GM08714 (cell line): ENCODE data around the gene GRIP2.

Source experiments
- H3K4me3 ChIP-seq: fragments of 200-500 bp; sonication (Bioruptor generic); 2 replicates; pipeline ENCODE4 v1.5.1; 2014; ENCODE audit warnings: mild to moderate bottlenecking, low read length, inconsistent platforms
- ZNF274 ChIP-seq: IDR thresholded peaks from 2 replicates; pipeline ENCODE4 v1.6.1; 2012; ENCODE audit warnings: mild to moderate bottlenecking, low read depth, low read length

The GRIP2 gene

DNA sequence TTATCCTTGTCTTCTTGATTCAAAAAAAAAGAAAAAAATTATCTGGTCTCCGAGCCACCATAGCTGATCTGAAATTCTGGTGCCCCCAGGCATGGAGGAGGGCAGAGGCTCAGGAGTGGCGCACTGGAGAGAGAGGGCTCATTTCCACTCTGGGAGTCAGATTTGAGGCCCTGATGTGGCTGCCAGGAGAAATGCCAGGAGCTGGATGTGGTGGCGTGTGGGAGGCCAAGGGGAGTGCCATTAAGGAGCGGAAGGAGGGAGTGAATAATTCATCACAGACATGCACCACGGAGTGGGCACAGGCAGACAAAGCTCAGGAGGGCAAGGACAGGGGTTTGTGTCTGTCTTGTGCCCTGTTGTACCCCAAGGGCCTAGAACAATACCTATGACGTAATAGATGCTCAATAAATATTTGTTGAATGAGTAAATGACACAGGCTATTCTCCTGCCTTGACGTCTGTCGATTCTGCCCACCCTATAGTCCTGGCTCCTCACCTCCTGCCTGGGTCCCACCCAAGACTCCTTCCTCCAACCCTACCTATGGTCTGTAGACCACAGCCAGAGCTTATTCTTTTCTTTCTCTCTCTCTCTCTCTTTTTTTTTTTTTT, 12.0 kb upstream of the GRIP2 start:
- no peak for TF ChIP-seq ZNF274
- no peak overlapping the region for H3K4me3 ChIP-seq

DNA sequence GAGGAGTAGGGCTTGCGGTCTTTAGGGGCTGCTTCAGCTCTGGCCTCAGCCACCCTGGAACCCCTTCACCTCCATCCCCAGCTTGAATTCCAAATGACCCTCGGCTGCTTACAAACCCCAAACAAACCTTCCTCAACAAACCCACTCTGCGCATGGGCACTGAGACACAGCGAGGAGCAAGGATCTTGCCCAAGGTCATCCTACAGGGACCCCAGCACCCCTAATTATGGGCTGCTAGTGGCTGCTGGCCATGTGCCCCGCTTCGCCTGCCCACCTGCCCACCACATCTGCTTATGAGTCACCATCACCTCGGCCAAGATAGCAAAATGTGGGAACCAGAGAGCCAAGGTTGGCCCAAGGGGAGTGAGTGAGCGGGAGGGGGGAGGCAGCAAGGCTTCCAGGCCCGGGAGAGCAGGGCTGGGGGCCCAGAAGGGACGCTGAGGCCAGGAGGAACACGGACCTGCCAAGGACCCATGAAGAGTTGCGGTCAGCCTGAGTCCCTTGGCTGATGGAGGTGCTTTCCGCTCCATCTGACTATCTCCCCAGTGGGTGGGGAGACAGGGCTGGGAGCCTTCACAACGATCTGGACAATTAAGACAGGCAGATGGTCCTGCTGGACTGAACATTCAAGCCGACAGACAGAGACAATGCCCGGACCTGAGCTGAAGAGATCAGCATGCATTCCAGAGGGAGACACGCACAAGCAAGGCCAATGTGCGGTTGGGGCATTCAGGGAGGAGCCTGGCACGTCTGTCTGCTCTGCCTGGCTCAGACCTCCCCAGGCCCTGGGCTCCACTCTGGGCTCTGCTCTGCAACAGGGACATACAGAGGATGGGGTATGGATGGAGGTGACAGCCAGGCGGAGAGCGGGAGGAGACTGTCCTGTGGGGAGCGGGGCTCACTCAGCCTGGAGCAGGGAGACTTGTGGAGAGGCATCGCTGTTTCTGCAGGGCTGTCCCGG, 10.8 kb upstream of the GRIP2 start:
- no peak overlapping the region for H3K4me3 ChIP-seq
- no peak for TF ChIP-seq ZNF274

DNA sequence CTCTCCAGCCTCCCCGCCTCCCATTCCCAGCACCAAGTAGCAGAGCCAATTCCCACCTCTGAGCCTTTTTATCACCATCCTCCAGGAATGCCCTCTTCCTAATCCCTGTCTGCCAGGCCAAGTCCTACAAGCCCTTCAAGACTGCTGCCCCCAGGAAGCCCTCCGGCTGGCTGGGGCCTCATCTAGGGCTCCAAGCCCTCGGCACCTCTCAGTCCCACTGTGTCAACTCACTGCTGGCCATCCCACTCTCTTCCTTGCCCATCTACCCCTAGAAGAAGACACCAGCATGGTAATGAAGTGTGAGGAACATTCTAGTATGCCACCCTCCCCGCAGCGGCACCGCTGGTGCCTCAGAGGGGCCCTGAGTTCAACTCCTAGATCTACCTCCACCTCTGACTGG, 10.0 kb upstream of the GRIP2 start:
- TF ChIP-seq ZNF274 = no peak
- H3K4me3 ChIP-seq = no peak overlapping the region

- TF ChIP-seq ZNF274 = no peak
- H3K4me3 ChIP-seq = no peak overlapping the region
These were observed 9.2 kb upstream of the GRIP2 start for GRCh38 chr3:14549256-14549919.

GRCh38 chr3:14548321-14548729, 8.2 kb upstream of the GRIP2 start:
- no peak overlapping the region for H3K4me3 ChIP-seq
- no peak for TF ChIP-seq ZNF274

GRCh38 chr3:14547693-14548092, 7.6 kb upstream of the GRIP2 start:
- H3K4me3 ChIP-seq = no peak overlapping the region
- no peak for TF ChIP-seq ZNF274

DNA sequence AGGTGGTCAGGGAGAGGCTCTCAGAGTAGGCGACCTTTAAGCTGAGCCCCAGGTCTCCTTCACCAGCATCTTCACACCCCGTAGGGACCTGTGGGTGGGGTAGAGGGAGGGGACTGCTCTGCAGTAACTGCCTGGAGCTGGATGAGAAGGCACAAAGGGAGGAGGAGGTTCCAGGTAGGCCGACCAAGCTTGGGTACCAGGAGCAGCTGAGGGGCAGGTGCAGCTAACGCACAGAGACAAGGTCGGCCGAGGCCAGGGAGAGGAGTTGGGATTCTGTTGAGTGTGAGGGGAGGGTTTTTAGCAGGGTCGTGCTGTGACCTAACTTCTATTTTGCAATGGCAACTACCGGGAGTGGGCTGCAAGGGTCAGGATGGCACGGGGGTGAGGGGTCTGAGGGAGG, 5.9 kb upstream of the GRIP2 start:
- no peak for TF ChIP-seq ZNF274
- no peak overlapping the region for H3K4me3 ChIP-seq

- no peak overlapping the region for H3K4me3 ChIP-seq
- no peak for TF ChIP-seq ZNF274
These were observed 5.1 kb upstream of the GRIP2 start for GRCh38 chr3:14545251-14545635.

GRCh38 chr3:14544282-14545250, 4.4 kb upstream of the GRIP2 start:
- H3K4me3 ChIP-seq = no peak overlapping the region
- TF ChIP-seq ZNF274 = no peak

GRCh38 chr3:14543446-14543845, 3.3 kb upstream of the GRIP2 start:
- no peak for TF ChIP-seq ZNF274
- no peak overlapping the region for H3K4me3 ChIP-seq

DNA sequence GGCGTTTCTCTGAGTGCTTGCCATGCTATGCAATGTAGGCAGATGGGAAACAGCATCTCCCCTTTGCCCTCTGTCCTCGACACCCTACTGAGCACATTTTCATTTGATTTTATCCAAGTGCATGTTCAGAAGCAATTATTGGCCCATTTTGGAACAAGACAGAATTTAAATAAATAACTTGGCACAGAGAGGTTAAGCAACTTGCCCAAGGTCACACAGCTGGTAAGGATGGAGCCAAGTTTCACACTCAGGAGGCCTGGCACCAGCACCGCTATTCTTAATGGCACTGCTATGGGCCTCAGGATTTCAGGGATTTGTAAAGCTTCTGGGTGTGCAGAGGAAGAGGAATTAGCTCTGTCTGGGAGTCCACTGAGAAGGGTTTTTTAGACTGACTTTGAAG, 2.5 kb upstream of the GRIP2 start:
- no peak overlapping the region for H3K4me3 ChIP-seq
- TF ChIP-seq ZNF274 = no peak

DNA sequence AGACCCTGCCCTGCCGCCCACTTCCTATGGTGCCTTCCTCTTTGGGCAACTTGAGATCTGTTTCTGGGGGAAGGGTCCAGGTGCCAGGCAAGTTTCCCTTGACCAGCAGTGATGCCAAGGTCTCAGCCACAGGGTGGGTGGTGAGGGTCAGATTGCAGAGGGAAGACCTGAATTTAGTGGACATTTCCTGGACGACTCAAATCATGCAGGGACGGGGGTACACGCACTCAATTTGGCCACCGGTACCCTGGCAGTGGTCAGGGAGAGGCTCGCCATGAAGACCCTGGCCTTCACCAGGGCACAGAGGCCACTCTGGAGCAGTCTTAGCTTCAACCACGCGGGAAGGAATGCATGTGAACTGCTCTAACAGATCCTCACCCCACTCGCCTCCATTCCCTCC, 1.5 kb upstream of the GRIP2 start:
- no peak for TF ChIP-seq ZNF274
- H3K4me3 ChIP-seq = no peak overlapping the region

DNA sequence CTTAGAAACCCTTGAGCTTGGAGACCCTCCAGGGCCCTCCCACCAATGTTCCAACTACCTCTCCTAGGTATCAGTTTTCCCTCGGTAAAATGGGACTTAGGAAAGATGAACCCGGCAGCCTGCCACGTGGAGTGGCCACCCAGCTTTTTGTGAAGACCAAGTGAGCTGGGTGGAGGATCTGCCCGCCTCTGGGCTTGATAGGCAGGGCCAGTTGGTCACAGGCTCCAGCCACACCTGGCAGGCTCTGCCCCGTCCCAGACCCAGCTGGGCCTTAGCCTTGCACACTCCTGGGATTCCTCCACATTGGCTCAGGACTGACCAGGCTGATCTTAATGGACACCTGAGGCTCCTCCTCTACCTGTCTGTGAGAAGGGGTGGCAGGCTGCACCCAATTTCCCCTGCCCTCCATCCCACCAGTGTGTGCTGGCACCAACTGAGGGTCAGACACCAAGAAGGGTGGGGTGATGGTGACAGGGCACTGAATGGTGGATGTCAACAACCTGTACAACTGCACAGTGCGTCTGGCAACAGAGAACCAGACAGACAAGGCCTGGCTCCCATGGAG, 761 bp upstream of the GRIP2 start:
- no peak for TF ChIP-seq ZNF274
- no peak overlapping the region for H3K4me3 ChIP-seq
